ENCODE results near the gene DUSP1. TPM values are rescaled to one million over a fixed set of nuclear protein-coding genes. Genes with fewer than 3 reads are reported as not detected.

The DUSP1 gene
- total and polyA plus RNA-seq, 9 of the 15 experiments (the other 6 are each of a cell fraction or from before 2014, with no cell fraction given), result 2.1 to 14.2 (median 8.5) TPM

DNA sequence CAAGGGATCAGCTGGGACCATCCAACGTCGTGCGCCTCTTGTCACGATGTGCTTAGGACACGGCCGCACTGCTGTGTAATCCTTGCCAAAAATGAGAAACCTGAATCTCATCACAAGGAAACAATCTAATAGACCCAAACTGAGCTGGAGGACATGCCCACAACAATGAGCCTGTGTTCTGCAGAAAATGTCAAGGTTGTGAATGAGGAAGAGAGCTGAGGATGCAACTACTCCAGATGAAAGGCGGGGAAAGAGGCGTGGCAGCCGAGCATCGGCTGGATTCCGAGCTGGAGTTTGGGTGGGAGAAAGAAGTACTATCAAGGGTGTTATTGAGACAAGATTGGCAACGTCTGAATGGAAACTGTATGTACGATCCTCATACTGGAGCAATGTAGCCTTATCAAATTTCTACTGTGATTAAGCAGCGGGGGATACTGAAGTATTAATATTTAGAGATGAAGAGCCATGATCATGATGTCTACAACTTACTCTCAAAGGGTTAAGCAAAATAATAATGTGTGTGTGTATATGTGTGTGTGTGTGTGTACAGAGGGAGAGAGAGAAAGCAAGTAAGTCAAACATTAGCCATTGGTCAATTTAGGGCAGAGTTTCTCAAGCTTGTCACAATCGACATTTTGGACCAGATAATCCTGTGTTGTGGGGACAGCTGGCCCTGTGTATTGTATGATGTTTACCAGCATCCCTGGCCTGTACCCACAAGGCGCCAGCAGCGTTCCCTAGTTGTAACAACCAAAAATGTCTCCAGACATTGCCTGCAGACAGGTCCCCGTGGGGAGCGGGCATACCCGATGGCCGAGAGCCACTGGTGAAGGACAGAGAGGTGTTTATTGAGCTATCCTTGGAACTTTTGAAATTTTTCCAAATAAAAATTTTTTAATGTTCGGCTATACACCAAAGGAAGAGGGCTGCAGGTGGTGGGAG lies 46.5 kb downstream of the DUSP1 start:
- Histone ChIP-seq H3K4me1 (replicated peaks in 1 of 2; ENCODE audit: control insufficient read depth in 2 of 2, insufficient read depth in 2 of 2, low read length in 2 of 2) (peaks cover 0 to under 1% of the 10 kb centered on the region in 2 experiments; a peak in 2 of 5 replicates), H3K4me3 (no peak overlapping the region), H3K79me2 (ENCODE audit: control insufficient read depth, insufficient read depth, low read length) (no peaks in the 10 kb centered on the region), H4K20me1 (replicated peaks; ENCODE audit: control insufficient read depth, insufficient read depth, low read length) (0 out of 2 replicates have a peak, but pooled peaks cover 2% of the 10 kb centered on the region), H3K4me2 (ENCODE audit: insufficient read depth, low read length) (no peak overlapping the region), H3K27me3 (ENCODE audit: control insufficient read depth in 2 of 2, insufficient read depth in 2 of 2, low read length in 2 of 2) (peaks cover 24 to 39% of the 10 kb centered on the region in 2 experiments; a peak in 4 of 5 replicates), H2AFZ (ENCODE audit: low read depth, low read length) (no peak overlapping the region), H3K27ac (ENCODE audit: extremely low read depth, low read depth, low read length) (no peak overlapping the region), H3K9me1 (ENCODE audit: control insufficient read depth, insufficient read depth, low read length) (no peaks in the 10 kb centered on the region), H3K9ac (ENCODE audit: insufficient read depth in 1 of 2, low read depth in 2 of 2, low read length in 2 of 2) (no peak overlapping the region), H3K9me3 (replicated peaks; ENCODE audit: control insufficient read depth, insufficient read depth, low read depth, low read length) (no peaks in the 10 kb centered on the region), H3K36me3 (ENCODE audit: control insufficient read depth, insufficient read depth, low read length) (no peaks in the 10 kb centered on the region)
- POLR2A ChIA-PET, result interaction anchor here (0.5 to 2.1 kb wide), 7 partner anchors 10 to 718 kb away, joined by 3 to 9 read pairs (median 3); partner anchors contain the start of genes ATP6V0E1, DUSP1 and FBXW11
- in situ Hi-C loops (cut with MboI), result loop anchor here (25.0 kb wide), 1 partner anchor 1588 kb away; no protein-coding TSS in a partner anchor
- ATAC-seq (no peak), FAIRE-seq (peak; percentile 51), DNase-seq (ENCODE audit: extremely low read depth in 1 of 4, low spot score in 3 of 4) (no peak)
- intact Hi-C loops (cut with micrococcal nuclease), result no loop called here
- CTCF ChIA-PET (ENCODE audit: low intra/inter-chr PET ratio), result no interaction called here
- whole genome bisulfite sequencing (ENCODE audit: insufficient coverage, low coverage, missing lambda C conversion rate), result 13% methylated on average over 22 of the region's 22 CpGs
- no TSS peak for BruUV-seq (replicated peaks)
- TF ChIP-seq ZNF175 (CRISPR knock-in tag; IDR thresholded peaks at IDR 0.05; ENCODE audit: low read depth) (no peak), NCOA6 (IDR thresholded peaks at IDR 0.05) (no peak), ZNF217 (CRISPR knock-in tag; IDR thresholded peaks at IDR 0.05) (no peak), E2F3 (CRISPR knock-in tag; IDR thresholded peaks at IDR 0.05) (no peak)
